ENCODE results near the gene IL9R.

DNA sequence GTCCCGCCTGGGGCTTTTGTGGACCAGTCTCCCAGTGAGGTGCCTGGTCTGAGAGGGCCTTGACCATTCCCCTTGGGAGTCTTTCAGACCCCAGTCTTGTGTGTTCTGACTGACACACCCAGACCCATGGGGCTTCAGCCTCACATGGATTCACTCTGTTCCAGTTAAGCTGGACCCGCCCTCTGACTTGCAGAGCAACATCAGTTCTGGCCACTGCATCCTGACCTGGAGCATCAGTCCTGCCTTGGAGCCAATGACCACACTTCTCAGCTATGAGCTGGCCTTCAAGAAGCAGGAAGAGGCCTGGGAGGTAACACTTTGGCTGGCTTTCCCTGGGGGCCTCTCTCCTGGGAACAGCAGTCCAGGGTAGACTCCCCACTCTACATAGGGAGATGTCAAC lies 6.8 kb downstream of the IL9R start:
- TF ChIP-seq RFX5 (IDR thresholded peaks at IDR 0.05; ENCODE audit: low read depth, low read length) = no peak
- TF ChIP-seq, protein P1, sequence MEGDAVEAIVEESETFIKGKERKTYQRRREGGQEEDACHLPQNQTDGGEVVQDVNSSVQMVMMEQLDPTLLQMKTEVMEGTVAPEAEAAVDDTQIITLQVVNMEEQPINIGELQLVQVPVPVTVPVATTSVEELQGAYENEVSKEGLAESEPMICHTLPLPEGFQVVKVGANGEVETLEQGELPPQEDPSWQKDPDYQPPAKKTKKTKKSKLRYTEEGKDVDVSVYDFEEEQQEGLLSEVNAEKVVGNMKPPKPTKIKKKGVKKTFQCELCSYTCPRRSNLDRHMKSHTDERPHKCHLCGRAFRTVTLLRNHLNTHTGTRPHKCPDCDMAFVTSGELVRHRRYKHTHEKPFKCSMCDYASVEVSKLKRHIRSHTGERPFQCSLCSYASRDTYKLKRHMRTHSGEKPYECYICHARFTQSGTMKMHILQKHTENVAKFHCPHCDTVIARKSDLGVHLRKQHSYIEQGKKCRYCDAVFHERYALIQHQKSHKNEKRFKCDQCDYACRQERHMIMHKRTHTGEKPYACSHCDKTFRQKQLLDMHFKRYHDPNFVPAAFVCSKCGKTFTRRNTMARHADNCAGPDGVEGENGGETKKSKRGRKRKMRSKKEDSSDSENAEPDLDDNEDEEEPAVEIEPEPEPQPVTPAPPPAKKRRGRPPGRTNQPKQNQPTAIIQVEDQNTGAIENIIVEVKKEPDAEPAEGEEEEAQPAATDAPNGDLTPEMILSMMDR (conservative IDR thresholded peaks at IDR 0.05; ENCODE audit: low read depth, low read length) = no peak
- no peak for TF ChIP-seq RAD21 (IDR thresholded peaks at IDR 0.05; ENCODE audit: low read length)
- TF ChIP-seq POLR2A (IDR thresholded peaks at IDR 0.05; ENCODE audit: low read depth, low read length) = no peak
- no peak for TF ChIP-seq MXI1 (IDR thresholded peaks at IDR 0.05; ENCODE audit: borderline replicate concordance, low read depth, low read length)
- no peak for TF ChIP-seq RCOR1 (IDR thresholded peaks at IDR 0.05; ENCODE audit: insufficient replicate concordance, low read length)
- TF ChIP-seq, protein P2, sequence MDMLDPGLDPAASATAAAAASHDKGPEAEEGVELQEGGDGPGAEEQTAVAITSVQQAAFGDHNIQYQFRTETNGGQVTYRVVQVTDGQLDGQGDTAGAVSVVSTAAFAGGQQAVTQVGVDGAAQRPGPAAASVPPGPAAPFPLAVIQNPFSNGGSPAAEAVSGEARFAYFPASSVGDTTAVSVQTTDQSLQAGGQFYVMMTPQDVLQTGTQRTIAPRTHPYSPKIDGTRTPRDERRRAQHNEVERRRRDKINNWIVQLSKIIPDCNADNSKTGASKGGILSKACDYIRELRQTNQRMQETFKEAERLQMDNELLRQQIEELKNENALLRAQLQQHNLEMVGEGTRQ (IDR thresholded peaks at IDR 0.05; ENCODE audit: low read depth, low read length) = no peak
- no peak for TF ChIP-seq FOS (IDR thresholded peaks at IDR 0.05; ENCODE audit: low read depth, low read length)
- TF ChIP-seq, protein P3, sequence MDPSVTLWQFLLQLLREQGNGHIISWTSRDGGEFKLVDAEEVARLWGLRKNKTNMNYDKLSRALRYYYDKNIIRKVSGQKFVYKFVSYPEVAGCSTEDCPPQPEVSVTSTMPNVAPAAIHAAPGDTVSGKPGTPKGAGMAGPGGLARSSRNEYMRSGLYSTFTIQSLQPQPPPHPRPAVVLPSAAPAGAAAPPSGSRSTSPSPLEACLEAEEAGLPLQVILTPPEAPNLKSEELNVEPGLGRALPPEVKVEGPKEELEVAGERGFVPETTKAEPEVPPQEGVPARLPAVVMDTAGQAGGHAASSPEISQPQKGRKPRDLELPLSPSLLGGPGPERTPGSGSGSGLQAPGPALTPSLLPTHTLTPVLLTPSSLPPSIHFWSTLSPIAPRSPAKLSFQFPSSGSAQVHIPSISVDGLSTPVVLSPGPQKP (IDR thresholded peaks at IDR 0.05; ENCODE audit: borderline replicate concordance, low read depth, low read length) = no peak
- TF ChIP-seq SMC3 (IDR thresholded peaks at IDR 0.05; ENCODE audit: low read depth, low read length) = no peak
- no peak for TF ChIP-seq BHLHE40 (IDR thresholded peaks at IDR 0.05; ENCODE audit: low read depth, low read length)
